Pancreas (tissue), 10 donors: ENCODE results near the gene PPM1F. TPM values are rescaled to one million over a fixed set of nuclear protein-coding genes. Genes with fewer than 3 reads are reported as not detected.

Experiments
- ATAC-seq, 4 donors: fragments of 200-7000 bp; cut with Tn5 transposase; one replicate each; pipeline versions ENCODE4 v1.8.0 to v1.9.1; 2020; ENCODE audit warnings: mild to moderate bottlenecking in 4 of 4, moderate library complexity in 4 of 4
- DNase-seq, 6 donors: peaks; one replicate each; pipeline ENCODE4 v3.0.0-alpha.2; 2020
- FAIRE-seq: peaks from 2 replicates; lab custom pipeline; 2012; peaks lifted over from hg19 to GRCh38; lab: Jason Lieb, UNC
- H3K27ac ChIP-seq, 4 donors: fragments of 200-600 bp; sonication (generic); 1 replicate in 3 of 4; 2 replicates in 1 of 4; pipeline versions ENCODE4 v1.5.0 to v1.8.0; 2020
- H3K27me3 ChIP-seq, 4 donors: fragments of 200-600 bp; one replicate each; pipeline ENCODE4 v1.8.0; 2021
- H3K36me3 ChIP-seq, 3 donors: fragments of 200-600 bp; sonication (generic) in 1 of 3; one replicate each; pipeline versions ENCODE4 v1.5.0 to v1.8.0; 2020 to 2021
- H3K4me1 ChIP-seq, 3 donors: fragments of 200-600 bp; one replicate each; pipeline ENCODE4 v1.8.0; 2021
- H3K4me3 ChIP-seq, 4 donors: fragments of 200-600 bp; sonication (generic) in 2 of 4; one replicate each; pipeline versions ENCODE4 v1.5.0 to v1.8.0; 2020 to 2021
- H3K9me3 ChIP-seq, 4 donors: fragments of 200-600 bp; one replicate each; pipeline ENCODE4 v1.8.0; 2021
- WGBS, 2 donors: extraction: QIAGEN DNeasy Blood & Tissue Kit; methylation state at CpG; one replicate each; pipeline ENCODE4 v1.1.7; 2013; 5-methylcytosine and 5-hydroxymethylcytosine counted together
- intact Hi-C, 3 donors: fragments of 100-400 bp; cut with DNase I; formaldehyde crosslinking; loops; one replicate each; pipeline versions ENCODE4 v1.11.1 to v1.14.2; 2022
- polyA plus RNA-seq, 2 donors: library from polyadenylated mRNA; stranded (reverse); fragments of 200-250 nt; gene quantifications; one replicate each; pipeline ENCODE4 v1.2.3, GENCODE V29; 2013
- total RNA-seq, 6 donors: library from RNA; stranded (reverse); fragmentation: NEBNext Ultra II Directional in 4 of 6; extraction: Animal tissue kit (Norgen Biotek cat#: 25700) in 4 of 6; gene quantifications; one replicate each; pipeline versions ENCODE4 v1.2.1 to v1.2.4, GENCODE V29; 2021 to 2023
- TF ChIP-seq, protein P1 (sequence below), 4 donors: fragments of 200-600 bp; sonication (generic) in 3 of 4; IDR thresholded peaks; one replicate each; pipeline versions ENCODE4 v1.5.0 to v1.8.0; 2021; ENCODE audit warnings: antibody characterized with exemption in 4 of 4
- donor health status: healthy with polysubstance abuse.
- donor health status: DM: no; HTN: no; CAD: no; lungs with moderate emphysema.
- donor health status: DM: no; HTN: no; CAD: no.
- donor health status: control.
- donor health status: control.
- donor health status: Bipolar disorder and iron deficiency.
- donor health status: DM: yes; HTN: yes; CAD: no.
- donor health status: DM: no; HTN: no; CAD: no.
- donor health status: DM: no; HTN: no; CAD: no.
- donor health status: DM: yes; HTN: yes; CAD: no.

PPM1F gene
- total and polyA plus RNA-seq, 8 donors, result 9.2 to 16.0 (median 10.2) TPM

- peaks cover 0 to 19% (median 14%) of the 10 kb centered on the region in 3 donors for H3K4me1 ChIP-seq
- peak overlapping the region; percentile 89 to 94 (median 92) for H3K27ac ChIP-seq
- no peak overlapping the region for H3K4me3 ChIP-seq
- H3K9me3 ChIP-seq, result no peaks in the 10 kb centered on the region
- H3K27me3 ChIP-seq, result no peaks in the 10 kb centered on the region
- FAIRE-seq (no peak), DNase-seq (peak in 1 of 6 donors; percentile 43), ATAC-seq (no peak)
- intact Hi-C loops, result loop anchor here in 1 of 3 donors (5.0 kb wide), 1 partner anchor 224 kb away; no protein-coding TSS in a partner anchor
- H3K36me3 ChIP-seq, result peaks cover 4 to 17% (median 12%) of the 10 kb centered on the region in 3 donors
- 89 to 91% methylated on average over 15 of the region's 15 CpGs for WGBS, 2 donors
- TF ChIP-seq, protein P1, sequence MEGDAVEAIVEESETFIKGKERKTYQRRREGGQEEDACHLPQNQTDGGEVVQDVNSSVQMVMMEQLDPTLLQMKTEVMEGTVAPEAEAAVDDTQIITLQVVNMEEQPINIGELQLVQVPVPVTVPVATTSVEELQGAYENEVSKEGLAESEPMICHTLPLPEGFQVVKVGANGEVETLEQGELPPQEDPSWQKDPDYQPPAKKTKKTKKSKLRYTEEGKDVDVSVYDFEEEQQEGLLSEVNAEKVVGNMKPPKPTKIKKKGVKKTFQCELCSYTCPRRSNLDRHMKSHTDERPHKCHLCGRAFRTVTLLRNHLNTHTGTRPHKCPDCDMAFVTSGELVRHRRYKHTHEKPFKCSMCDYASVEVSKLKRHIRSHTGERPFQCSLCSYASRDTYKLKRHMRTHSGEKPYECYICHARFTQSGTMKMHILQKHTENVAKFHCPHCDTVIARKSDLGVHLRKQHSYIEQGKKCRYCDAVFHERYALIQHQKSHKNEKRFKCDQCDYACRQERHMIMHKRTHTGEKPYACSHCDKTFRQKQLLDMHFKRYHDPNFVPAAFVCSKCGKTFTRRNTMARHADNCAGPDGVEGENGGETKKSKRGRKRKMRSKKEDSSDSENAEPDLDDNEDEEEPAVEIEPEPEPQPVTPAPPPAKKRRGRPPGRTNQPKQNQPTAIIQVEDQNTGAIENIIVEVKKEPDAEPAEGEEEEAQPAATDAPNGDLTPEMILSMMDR (IDR thresholded peaks at IDR 0.05), result no peak
Measured at GRCh38 chr22:21936151-21936775, 16.4 kb downstream of the PPM1F start.

GRCh38 chr22:21933910-21934309 lies 18.7 kb downstream of the PPM1F start:
- H3K27me3 ChIP-seq, result no peaks in the 10 kb centered on the region
- 94 to 97% methylated on average over 19 of the region's 19 CpGs for WGBS, 2 donors
- DNase-seq (peak in 1 of 6 donors; percentile 65), FAIRE-seq (no peak), ATAC-seq (no peak)
- no peaks in the 10 kb centered on the region for H3K9me3 ChIP-seq
- peaks cover 10 to 31% (median 12%) of the 10 kb centered on the region in 3 donors for H3K36me3 ChIP-seq
- no peak overlapping the region for H3K27ac ChIP-seq
- peaks cover 0 to 17% (median 14%) of the 10 kb centered on the region in 3 donors for H3K4me1 ChIP-seq
- TF ChIP-seq, protein P1 (IDR thresholded peaks at IDR 0.05), result no peak
- intact Hi-C loops, result no loop called here
- no peak overlapping the region for H3K4me3 ChIP-seq

DNA sequence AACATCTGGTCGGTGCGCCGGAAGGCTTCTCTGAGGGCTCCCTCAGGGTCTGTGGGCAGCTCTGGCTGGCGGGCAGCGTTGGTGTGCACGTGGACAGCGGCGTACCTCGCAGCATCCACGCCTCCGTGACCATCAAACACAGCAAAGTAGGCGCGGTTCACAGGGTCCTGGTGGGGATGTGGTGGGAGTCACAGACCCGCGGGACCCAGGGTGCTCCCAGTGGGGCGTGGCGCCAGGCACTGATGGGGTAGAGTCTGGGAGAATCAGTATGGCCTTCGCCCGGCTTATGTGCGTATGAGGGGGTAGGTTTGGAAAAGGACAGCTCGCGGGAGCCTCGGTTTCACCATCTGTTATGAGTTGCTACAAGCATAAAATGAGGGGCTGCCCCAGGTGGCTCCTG lies 19.2 kb downstream of the PPM1F start:
- ATAC-seq, result no peak
- no peaks in the 10 kb centered on the region for H3K27me3 ChIP-seq
- H3K9me3 ChIP-seq, result no peaks in the 10 kb centered on the region
- intact Hi-C loops, result no loop called here
- no peak overlapping the region for H3K4me3 ChIP-seq
- TF ChIP-seq, protein P1 (IDR thresholded peaks at IDR 0.05), result no peak
- H3K27ac ChIP-seq, result no peak overlapping the region
- 93 to 94% methylated on average over 23 of the region's 23 CpGs for WGBS, 2 donors
- FAIRE-seq, result no peak
- H3K36me3 ChIP-seq, result peaks cover 10 to 31% (median 12%) of the 10 kb centered on the region in 3 donors
- peaks cover 0 to 14% (median 14%) of the 10 kb centered on the region in 3 donors for H3K4me1 ChIP-seq
- peak in 2 of 6 donors; percentile 24 to 63 for DNase-seq

DNA sequence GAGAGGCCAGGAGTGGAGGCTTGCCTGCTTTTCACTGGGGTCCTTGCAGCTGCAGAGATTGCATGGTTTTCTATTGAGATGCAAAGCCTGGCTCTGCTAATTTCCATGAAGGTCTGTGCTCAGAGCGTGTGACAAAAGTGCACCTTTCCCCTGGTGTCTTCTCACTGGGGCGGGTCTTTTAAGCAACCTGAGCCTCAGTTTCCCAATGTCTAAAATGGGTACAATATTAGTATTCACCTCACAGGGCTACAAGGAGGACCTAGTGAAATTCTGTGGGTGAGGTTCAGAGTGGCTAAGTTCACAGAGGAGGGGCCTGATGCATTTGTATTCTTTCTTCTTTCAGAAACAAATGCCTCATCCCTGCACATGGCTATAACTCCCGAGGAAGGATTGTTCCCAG lies 20.3 kb downstream of the PPM1F start:
- ATAC-seq (no peak), DNase-seq (no peak), FAIRE-seq (no peak)
- TF ChIP-seq, protein P1 (IDR thresholded peaks at IDR 0.05), result no peak
- intact Hi-C loops, result no loop called here
- 88 to 90% methylated on average over 3 of the region's 3 CpGs for WGBS, 2 donors
- Histone ChIP-seq H3K4me1 (peaks cover 0 to 9% (median 8%) of the 10 kb centered on the region in 3 donors), H3K36me3 (peaks cover 10 to 31% (median 12%) of the 10 kb centered on the region in 3 donors), H3K27me3 (no peaks in the 10 kb centered on the region), H3K27ac (no peak overlapping the region), H3K4me3 (no peak overlapping the region), H3K9me3 (no peaks in the 10 kb centered on the region)

GRCh38 chr22:21931056-21931455 lies 21.6 kb downstream of the PPM1F start:
- 94 to 96% methylated on average over 12 of the region's 12 CpGs for WGBS, 2 donors
- Histone ChIP-seq H3K4me3 (no peak overlapping the region), H3K4me1 (no peaks in the 10 kb centered on the region), H3K27me3 (no peaks in the 10 kb centered on the region), H3K36me3 (peaks cover 10 to 31% (median 12%) of the 10 kb centered on the region in 3 donors), H3K27ac (no peak overlapping the region), H3K9me3 (no peaks in the 10 kb centered on the region)
- intact Hi-C loops, result no loop called here
- no peak for DNase-seq
- ATAC-seq, result no peak
- no peak for FAIRE-seq
- TF ChIP-seq, protein P1 (IDR thresholded peaks at IDR 0.05), result no peak
